ENCODE results near the gene CD164L2. TPM values are rescaled to one million over a fixed set of nuclear protein-coding genes. Genes with fewer than 3 reads are reported as not detected.

Gene CD164L2
- total RNA-seq, 2 experiments from 2014 or later, result not detected

- peak overlapping the region; percentile 46 to 56 for H3K27ac ChIP-seq (ENCODE audit: low read depth in 1 of 2, low read length in 2 of 2)
- H3K4me1 ChIP-seq (ENCODE audit: insufficient read depth, low read length), result peaks cover 90% of the 10 kb centered on the region
- no peaks in the 10 kb centered on the region for H3K27me3 Mint-ChIP-seq
- H3K4me3 ChIP-seq (ENCODE audit: low read length), result peak overlapping the region; percentile 16
- POLR2A ChIA-PET, result interaction anchor here (0.8 to 4.1 kb wide), 13 partner anchors 10 to 173 kb away, joined by 3 to 21 read pairs (median 5); partner anchors contain the start of genes AHDC1 and WASF2
- peak; percentile 87 for ATAC-seq (ENCODE audit: poor library complexity)
- H3K36me3 Mint-ChIP-seq (ENCODE audit: low read depth), result peaks cover 31% of the 10 kb centered on the region
- peaks cover 87% of the 10 kb centered on the region for H3K4me1 Mint-ChIP-seq (ENCODE audit: low read depth)
- peak overlapping the region; percentile 86 for H3K27ac Mint-ChIP-seq
- peaks cover 22% of the 10 kb centered on the region for H3K36me3 ChIP-seq (ENCODE audit: insufficient read depth, low read length)
- DNase-seq, result peak in 9 of 14 experiments; percentile 7 to 83 (median 19)
- no peaks in the 10 kb centered on the region for H3K9me3 Mint-ChIP-seq
- no peaks in the 10 kb centered on the region for H3K9me3 ChIP-seq (ENCODE audit: control insufficient read depth in 1 of 2, insufficient read depth in 1 of 2, low read length in 2 of 2)
- H3K27me3 ChIP-seq (ENCODE audit: control insufficient read depth in 1 of 2, insufficient read depth in 2 of 2, low read length in 2 of 2), result no peaks in the 10 kb centered on the region
- peak; percentile 4 for TF ChIP-seq CTCF (IDR thresholded peaks at IDR 0.05)
- CTCF ChIA-PET, result interaction anchor here (0.9 to 2.0 kb wide), 6 partner anchors 13 to 238 kb away, joined by 3 to 9 read pairs (median 4); no protein-coding TSS in a partner anchor
- intact Hi-C loops (cut with DNase I, micrococcal nuclease), result loop anchor here (1.0 to 5.0 kb wide), 4 partner anchors 9 to 61 kb away; partner anchors contain the start of gene WASF2 (in 1 of the 2)
- peak overlapping the region; percentile 74 for H3K4me3 Mint-ChIP-seq
Measured at GRCh38 chr1:27430903-27431600, 47.9 kb upstream of the CD164L2 start.

GRCh38 chr1:27429029-27429425 is 45.9 kb upstream of the CD164L2 start:
- no peak for DNase-seq
- Histone ChIP-seq H3K36me3 (ENCODE audit: insufficient read depth, low read length) (peaks cover 35% of the 10 kb centered on the region), H3K4me1 (ENCODE audit: insufficient read depth, low read length) (peaks cover 70% of the 10 kb centered on the region), H3K27ac (ENCODE audit: low read depth in 1 of 2, low read length in 2 of 2) (peak overlapping the region; percentile 49 to 54), H3K9me3 (ENCODE audit: control insufficient read depth in 1 of 2, insufficient read depth in 1 of 2, low read length in 2 of 2) (no peaks in the 10 kb centered on the region), H3K4me3 (ENCODE audit: low read length) (peak overlapping the region; percentile 37), H3K27me3 (ENCODE audit: control insufficient read depth in 1 of 2, insufficient read depth in 2 of 2, low read length in 2 of 2) (no peaks in the 10 kb centered on the region)
- peak overlapping the region; percentile 86 for H3K27ac Mint-ChIP-seq
- TF ChIP-seq CTCF (IDR thresholded peaks at IDR 0.05), result no peak
- intact Hi-C loops (cut with DNase I, micrococcal nuclease), result no loop called here
- peak overlapping the region; percentile 84 for H3K4me3 Mint-ChIP-seq
- H3K4me1 Mint-ChIP-seq (ENCODE audit: low read depth), result peaks cover 86% of the 10 kb centered on the region
- H3K9me3 Mint-ChIP-seq, result no peaks in the 10 kb centered on the region
- ChIA-PET CTCF (interaction anchor here (0.7 to 4.4 kb wide), 3 partner anchors 9 to 128 kb away, joined by 3 to 18 read pairs (median 5); no protein-coding TSS in a partner anchor), POLR2A (interaction anchor here (0.9 to 4.1 kb wide), 4 partner anchors 8 to 61 kb away, joined by 3 to 21 read pairs (median 8); partner anchors contain the start of gene WASF2)
- no peaks in the 10 kb centered on the region for H3K27me3 Mint-ChIP-seq
- no peak for ATAC-seq (ENCODE audit: poor library complexity)
- peaks cover 46% of the 10 kb centered on the region for H3K36me3 Mint-ChIP-seq (ENCODE audit: low read depth)

- CTCF ChIA-PET, result interaction anchor here (0.7 to 4.4 kb wide), 4 partner anchors 10 to 128 kb away, joined by 3 to 18 read pairs (median 4); no protein-coding TSS in a partner anchor
- TF ChIP-seq CTCF (IDR thresholded peaks at IDR 0.05), result no peak
- POLR2A ChIA-PET, result interaction anchor here (1.0 to 4.1 kb wide), 3 partner anchors 8 to 62 kb away, joined by 5 to 21 read pairs (median 10); partner anchors contain the start of gene WASF2
- Histone ChIP-seq H3K36me3 (ENCODE audit: insufficient read depth, low read length) (peaks cover 35% of the 10 kb centered on the region), H3K4me1 (ENCODE audit: insufficient read depth, low read length) (peaks cover 70% of the 10 kb centered on the region), H3K27ac (ENCODE audit: low read depth in 1 of 2, low read length in 2 of 2) (peak overlapping the region; percentile 49 to 54), H3K27me3 (ENCODE audit: control insufficient read depth in 1 of 2, insufficient read depth in 2 of 2, low read length in 2 of 2) (no peaks in the 10 kb centered on the region), H3K4me3 (ENCODE audit: low read length) (peak overlapping the region; percentile 37), H3K9me3 (ENCODE audit: control insufficient read depth in 1 of 2, insufficient read depth in 1 of 2, low read length in 2 of 2) (no peaks in the 10 kb centered on the region)
- Mint-ChIP-seq H3K36me3 (ENCODE audit: low read depth) (peaks cover 52% of the 10 kb centered on the region), H3K4me1 (ENCODE audit: low read depth) (peaks cover 86% of the 10 kb centered on the region), H3K9me3 (no peaks in the 10 kb centered on the region), H3K27me3 (no peaks in the 10 kb centered on the region), H3K27ac (peak overlapping the region; percentile 86), H3K4me3 (peak overlapping the region; percentile 84)
- peak; percentile 27 for ATAC-seq (ENCODE audit: poor library complexity)
- intact Hi-C loops (cut with DNase I, micrococcal nuclease), result no loop called here
- peak in 2 of 14 experiments; percentile 17 to 30 for DNase-seq
Measured at GRCh38 chr1:27428316-27429028, 45.3 kb upstream of the CD164L2 start.
